GM12878 (cell line): ENCODE results near the gene PKP4. TPM values are rescaled to one million over a fixed set of nuclear protein-coding genes. Genes with fewer than 3 reads are reported as not detected.

Experiments used
- ATAC-seq: fragments of 200-7000 bp; cut with Tn5 transposase; 3 replicates; pipeline ENCODE4 v1.9.1; 2020; ENCODE audit warnings: mild to moderate bottlenecking, moderate library complexity
- BruUV-seq: library from RNA; stranded (reverse); fragments of 400-500 nt; replicated peaks from 2 replicates; lab custom pipeline; 2021; lab: Mats Ljungman, UMichigan
- CTCF ChIA-PET: fragments of 300-600 bp; sonication (Branson Sonifier 250); formaldehyde crosslinking; extraction: SDS; loops from one replicate; lab custom pipeline; 2021; ENCODE audit warnings: inconsistent platforms; lab: Yijun Ruan, JAX
- POLR2A ChIA-PET: fragments of 350-600 bp; formaldehyde crosslinking; extraction: SDS; loops from one replicate; lab custom pipeline; 2021; ENCODE audit warnings: inconsistent platforms; lab: Charles Lee
- RAD21 ChIA-PET: fragments of 300-600 bp; sonication (Branson Sonifier 250); formaldehyde crosslinking; loops from one replicate; lab custom pipeline; 2023; ENCODE audit warnings: antibody characterized with exemption; ENCODE audit not compliant: unreplicated experiment; lab: Charles Lee
- SMC1A ChIA-PET: fragments of 300-600 bp; sonication (Branson Sonifier 250); formaldehyde crosslinking; loops from one replicate; lab custom pipeline; 2023; ENCODE audit not compliant: unreplicated experiment, uncharacterized antibody; lab: Charles Lee
- DNase-seq: peaks from one replicate; pipeline ENCODE4 v3.0.0-alpha.2; 2011; ENCODE audit warnings: low read depth, low spot score
- FAIRE-seq: peaks from 3 replicates; lab custom pipeline; 2011; peaks lifted over from hg19 to GRCh38; lab: Jason Lieb, UNC
- H2AFZ ChIP-seq: 2 replicates; pipeline ENCODE4 v1.6.0; 2011; ENCODE audit warnings: low read depth, low read length, control low read depth; ENCODE audit not compliant: control insufficient read depth
- H3K27ac ChIP-seq: 2 replicates; pipeline ENCODE4 v1.5.1; 2011; ENCODE audit warnings: control low read depth; ENCODE audit not compliant: control insufficient read depth, insufficient read depth
- H3K27me3 ChIP-seq, 2 experiments: replicated peaks in 1 of 2; 2 replicates each; pipeline versions ENCODE4 v1.6.0 to v1.6.1; 2011; ENCODE audit warnings: low read length in 1 of 2; ENCODE audit not compliant: control insufficient read depth in 2 of 2, insufficient read depth in 2 of 2
- H3K36me3 ChIP-seq, 2 experiments: 2 replicates each; pipeline ENCODE4 v1.5.1; 2011; ENCODE audit warnings: low read length in 1 of 2; ENCODE audit not compliant: control insufficient read depth in 2 of 2, insufficient read depth in 2 of 2
- H3K4me1 ChIP-seq: 2 replicates; pipeline ENCODE4 v1.6.1; 2011; ENCODE audit warnings: mild to moderate bottlenecking, low read length, moderate library complexity, mixed read lengths; ENCODE audit not compliant: control insufficient read depth, insufficient read depth
- H3K4me2 ChIP-seq: 2 replicates; pipeline ENCODE4 v1.6.0; 2011; ENCODE audit warnings: control low read depth; ENCODE audit not compliant: control insufficient read depth, insufficient read depth
- H3K4me3 ChIP-seq: fragments of 200-600 bp; sonication (generic); 2 replicates; pipeline ENCODE4 v1.5.1; 2016
- H3K79me2 ChIP-seq: 2 replicates; pipeline ENCODE4 v1.6.0; 2011; ENCODE audit warnings: low read length; ENCODE audit not compliant: control insufficient read depth, insufficient read depth
- H3K9ac ChIP-seq: 2 replicates; pipeline ENCODE4 v1.8.0; 2011; ENCODE audit warnings: low read length, control low read depth, mixed read lengths; ENCODE audit not compliant: control insufficient read depth, insufficient read depth
- H3K9me3 ChIP-seq: replicated peaks from 3 replicates; pipeline ENCODE4 v1.5.1; 2011; ENCODE audit warnings: mild to moderate bottlenecking, low read length; ENCODE audit not compliant: control insufficient read depth, insufficient read depth
- H4K20me1 ChIP-seq: 2 replicates; pipeline ENCODE4 v1.6.0; 2011; ENCODE audit not compliant: control insufficient read depth, insufficient read depth
- NR2F1 ChIP-seq: fragments of 450-650 bp; conservative IDR thresholded peaks from 2 replicates; pipeline ENCODE4 v1.6.1; 2017; ENCODE audit warnings: mild to moderate bottlenecking
- POLR2AphosphoS5 ChIP-seq: IDR thresholded peaks from 2 replicates; pipeline ENCODE4 v1.6.1; 2011; ENCODE audit warnings: mild to moderate bottlenecking, low read length, inconsistent platforms
- POU2F2 ChIP-seq: IDR thresholded peaks from 3 replicates; pipeline ENCODE4 v1.6.1; 2011; ENCODE audit warnings: low read depth, mild to moderate bottlenecking, low read length, borderline replicate concordance
- RELB ChIP-seq: fragments of 450-650 bp; IDR thresholded peaks from 2 replicates; pipeline ENCODE4 v1.6.1; 2017; ENCODE audit warnings: low read depth, mild to moderate bottlenecking, moderate library complexity
- SRF ChIP-seq, 2 experiments: IDR thresholded peaks; 2 replicates each; pipeline ENCODE4 v1.6.1; 2011; ENCODE audit warnings: low read depth in 2 of 2, low read length in 2 of 2, mild to moderate bottlenecking in 1 of 2, moderate library complexity in 1 of 2
- TBL1XR1 ChIP-seq: IDR thresholded peaks from 2 replicates; pipeline ENCODE4 v1.6.1; 2012; ENCODE audit warnings: low read depth, low read length, improper control_type of control experiment
- TCF12 ChIP-seq: IDR thresholded peaks from 2 replicates; pipeline ENCODE4 v1.6.1; 2011; ENCODE audit warnings: low read depth, mild to moderate bottlenecking, low read length
- TCF3 ChIP-seq: IDR thresholded peaks from 2 replicates; pipeline ENCODE4 v1.6.1; 2012; ENCODE audit warnings: low read depth, mild to moderate bottlenecking, low read length, borderline replicate concordance; ENCODE audit not compliant: insufficient read depth
- USF2 ChIP-seq: IDR thresholded peaks from 2 replicates; pipeline ENCODE4 v1.6.1; 2011; ENCODE audit warnings: low read depth, low read length, improper control_type of control experiment, borderline replicate concordance
- ZZZ3 ChIP-seq: IDR thresholded peaks from 2 replicates; pipeline ENCODE4 v1.6.1; 2011; ENCODE audit warnings: low read depth; ENCODE audit not compliant: control insufficient read depth, insufficient read length
- WGBS: methylation state at CpG from one replicate; pipeline ENCODE4 v1.1.6; 2016; ENCODE audit warnings: low lambda C conversion rate; ENCODE audit not compliant: insufficient replicate concordance, insufficient coverage; ENCODE audit errors: missing lambda C conversion rate; 5-methylcytosine and 5-hydroxymethylcytosine counted together
- in situ Hi-C: fragments of 300-500 bp; cut with MboI; formaldehyde crosslinking; loops from 9 replicates; pipeline ENCODE4 v1.14.3; 2018; ENCODE audit warnings: mixed read lengths
- intact Hi-C: fragments of 100-400 bp; cut with micrococcal nuclease; formaldehyde crosslinking; loops from one replicate; pipeline ENCODE4 v1.14.2; 2022; ENCODE audit not compliant: unreplicated experiment
- polyA plus RNA-seq, 11 experiments: library from polyadenylated mRNA; depleted of rRNA in 4 of 11; unstranded in 6 of 11; stranded (reverse) in 5 of 11; fragments of >200 nt; fragmentation: Nextera tagmentation in 4 of 11; fragmentation: Illumina TruSeq in 1 of 11; extraction: Ambion mirVana in 4 of 11; extraction: Trizol in 1 of 11; gene quantifications; 1 replicate in 1 of 11; 2 replicates in 10 of 11; pipeline versions ENCODE4 v1.2.1 to v1.2.3, GENCODE V29; 2011 to 2016; ENCODE audit warnings: inconsistent platforms in 2 of 11, missing spikeins in 2 of 11, low read depth in 1 of 11
- total RNA-seq, 4 experiments: library from RNA; depleted of rRNA in 3 of 4; stranded (reverse); fragments of >200 nt in 3 of 4; fragmentation: Illumina TruSeq in 1 of 4; extraction: Trizol in 1 of 4; gene quantifications; 2 replicates each; pipeline versions ENCODE4 v1.2.1 to v1.2.3, GENCODE V29; 2013 to 2021

PKP4 gene
- total and polyA plus RNA-seq, 10 of the 15 experiments (the other 5 are each of a cell fraction or from before 2014, with no cell fraction given): 4.8 to 35.8 (median 17.7) TPM

GRCh38 chr2:158457826-158458616 is 1.3 kb downstream of the PKP4 start (continued):
- 0 out of 2 replicates have a peak, but pooled peaks have one; percentile 27 for TF ChIP-seq NR2F1

- H3K27me3 ChIP-seq: no peaks in the 10 kb centered on the region
- intact Hi-C loops: loop anchor here (5.0 kb wide), 1 partner anchor 426 kb away; no protein-coding TSS in a partner anchor
- H4K20me1 ChIP-seq: no peaks in the 10 kb centered on the region
- ChIA-PET POLR2A (no interaction called here), SMC1A (interaction anchor here (1.3 kb wide), 1 partner anchor 13 kb away, joined by 3 read pairs; no protein-coding TSS in a partner anchor), CTCF (interaction anchor here (0.7 to 1.6 kb wide), 3 partner anchors 281 to 296 kb away, joined by 3 to 6 read pairs (median 4); no protein-coding TSS in a partner anchor), RAD21 (no interaction called here)
- in situ Hi-C loops: no loop called here
- peak overlapping the region; percentile 93; the same call in 1 of the 2 replicates for H2AFZ ChIP-seq
- peaks cover 5% of the 10 kb centered on the region; the same call in 1 of the 2 replicates for H3K4me1 ChIP-seq
- ATAC-seq (no peak), DNase-seq (no peak), FAIRE-seq (no peak)
- 79% methylated on average over 9 of the region's 9 CpGs for WGBS
- H3K27ac ChIP-seq: no peak overlapping the region
- peaks cover 22% of the 10 kb centered on the region for H3K79me2 ChIP-seq
- H3K36me3 ChIP-seq: no peaks in the 10 kb centered on the region
- H3K9me3 ChIP-seq: no peaks in the 10 kb centered on the region
- BruUV-seq: no TSS peak
- peak overlapping the region; percentile 98 for H3K4me2 ChIP-seq
- TF ChIP-seq ZZZ3: no peak
- TF ChIP-seq TCF3: no peak
- TF ChIP-seq POLR2AphosphoS5: no peak
- TF ChIP-seq RELB: no peak
- TF ChIP-seq USF2: no peak
- TF ChIP-seq TCF12: no peak
- no peak for TF ChIP-seq POU2F2
- no peak for TF ChIP-seq TBL1XR1
- no peak for TF ChIP-seq SRF (IDR thresholded peaks at IDR 0.05; ENCODE audit: low read depth in 2 of 2, low read length in 2 of 2)
- peak overlapping the region; percentile 78 for H3K4me3 ChIP-seq
- H3K9ac ChIP-seq: peak overlapping the region; percentile 72
Measured at GRCh38 chr2:158458617-158458920, 1.8 kb downstream of the PKP4 start.
